NT2/D1 (cell line): ENCODE results near the gene ROR1.

Source experiments
- SUZ12 ChIP-seq: IDR thresholded peaks from 2 replicates; pipeline ENCODE4 v1.6.1; 2011; ENCODE audit not compliant: insufficient read length, insufficient read depth; ENCODE audit errors: extremely low read depth
- YY1 ChIP-seq: IDR thresholded peaks from 2 replicates; pipeline ENCODE4 v1.6.1; 2011; ENCODE audit not compliant: insufficient read length, insufficient read depth
- ZNF274 ChIP-seq: IDR thresholded peaks from 2 replicates; pipeline ENCODE4 v1.6.1; 2011; ENCODE audit warnings: mild to moderate bottlenecking, low read depth, low read length

GRCh38 chr1:63946866-63947491 lies 173.2 kb downstream of the ROR1 start:
- TF ChIP-seq ZNF274: no peak
- TF ChIP-seq YY1: no peak
- TF ChIP-seq SUZ12: no peak
